GM21390 (cell line): ENCODE data around the gene CASQ2.

Experiments used
- ATAC-seq: cut with Tn5 transposase; IDR thresholded peaks from one replicate; pipeline ENCODE4 v1.9.1; 2021; ENCODE audit not compliant: unreplicated experiment

Gene CASQ2

DNA sequence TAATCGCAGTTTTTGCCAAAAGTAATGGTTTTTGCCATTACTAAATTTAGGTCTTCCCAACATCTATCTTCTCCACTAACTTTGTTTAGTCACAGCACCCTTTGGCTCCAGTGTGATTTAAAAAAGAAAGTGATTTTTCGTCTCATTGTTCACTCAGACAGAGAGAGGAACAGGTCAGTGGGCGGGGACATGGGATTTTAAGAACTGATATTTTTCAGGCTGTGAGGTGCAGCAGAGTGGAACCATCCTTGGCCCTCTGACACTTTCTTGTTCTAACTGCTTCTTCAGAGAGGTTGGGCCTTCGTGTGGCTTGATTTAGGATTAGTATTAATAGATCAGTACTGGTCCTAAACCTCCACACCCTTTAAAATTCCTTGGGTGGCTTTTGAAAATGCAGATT, 38.8 kb downstream of the CASQ2 start:
- peak; percentile 95 for ATAC-seq

DNA sequence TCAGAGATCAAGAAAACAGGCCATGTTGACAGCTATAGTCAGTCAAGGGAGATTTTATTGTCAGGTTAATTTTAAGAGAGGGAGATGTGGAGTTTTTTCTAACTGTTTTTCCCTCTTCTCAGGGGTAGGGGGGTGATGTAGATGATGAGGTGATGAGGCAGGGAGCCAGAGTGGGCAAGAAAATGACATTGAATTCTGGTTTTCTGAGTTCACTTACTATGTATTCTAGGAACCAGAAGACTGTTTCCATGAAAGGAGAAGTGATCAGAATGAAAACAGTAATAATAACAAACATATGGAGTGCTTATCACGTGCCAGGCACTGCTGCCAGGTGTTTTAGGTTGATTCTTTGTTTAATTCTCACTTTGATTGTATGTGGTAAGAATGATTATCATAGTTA, 40.2 kb downstream of the CASQ2 start:
- no peak for ATAC-seq

DNA sequence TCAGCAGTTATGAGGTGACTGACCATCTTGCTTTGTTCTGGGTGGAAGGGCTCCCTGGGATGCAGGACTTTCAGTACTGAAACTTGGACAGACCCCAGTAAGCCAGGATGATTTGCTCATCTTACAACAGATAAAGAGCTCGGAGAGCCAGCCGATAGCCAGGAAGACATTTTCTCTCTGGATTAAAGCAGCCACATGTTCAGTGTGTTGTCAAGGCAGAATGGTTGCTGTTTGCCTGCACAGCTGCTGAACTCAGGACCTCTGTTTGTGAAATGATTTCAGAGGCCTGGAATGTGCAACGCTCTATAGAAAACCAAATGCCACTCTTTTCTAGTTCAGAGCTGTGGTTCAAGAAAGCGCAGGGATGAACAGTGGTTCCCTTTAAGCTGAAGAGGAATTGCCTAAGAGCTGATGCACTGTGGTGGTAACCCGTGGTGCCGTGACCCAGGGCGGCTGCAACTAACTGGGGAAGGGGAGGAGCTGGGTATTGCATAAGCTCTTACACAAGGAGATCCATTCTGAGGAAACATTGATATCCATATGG, 40.7 kb downstream of the CASQ2 start:
- ATAC-seq: no peak

DNA sequence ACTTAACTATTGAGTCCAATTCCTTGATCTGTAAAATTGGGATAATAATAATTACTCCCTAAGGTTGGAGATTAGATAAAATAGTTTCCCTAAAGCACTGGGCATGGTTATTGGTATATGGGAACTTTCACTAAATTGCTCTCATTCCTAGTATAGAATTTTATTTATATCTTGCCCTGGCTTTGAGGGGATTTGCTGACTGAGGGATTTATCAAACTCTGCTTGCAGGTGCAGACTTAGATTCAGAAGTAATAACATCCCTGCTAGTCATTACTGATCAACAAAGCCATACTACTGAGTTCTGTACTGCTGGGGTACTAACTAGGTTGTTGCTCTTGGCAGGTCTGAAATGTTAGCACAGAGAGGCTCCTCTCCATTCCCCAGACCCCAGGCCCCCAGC, 41.9 kb downstream of the CASQ2 start:
- no peak for ATAC-seq

DNA sequence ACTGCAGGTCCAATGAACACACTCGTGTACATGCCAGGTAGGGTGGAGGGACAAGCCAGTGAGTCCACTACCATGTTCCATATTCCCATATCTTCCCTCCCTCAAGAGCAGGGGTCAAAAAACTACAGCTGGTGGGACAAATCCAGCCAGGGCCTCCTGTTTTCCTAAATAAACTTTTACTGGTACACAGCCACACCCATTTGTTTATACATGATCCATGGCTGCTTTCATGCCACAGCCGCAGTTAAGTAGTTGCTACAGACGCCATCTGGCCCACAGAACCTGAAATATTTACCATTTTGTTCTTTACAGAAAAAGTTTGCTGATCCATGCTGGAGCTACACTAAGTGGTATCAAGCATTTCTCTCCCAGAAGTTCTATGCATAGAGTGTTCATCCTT, 42.4 kb downstream of the CASQ2 start:
- ATAC-seq: no peak

- no peak for ATAC-seq
Measured at GRCh38 chr1:115725600-115725999, 42.9 kb downstream of the CASQ2 start.

GRCh38 chr1:115723756-115724155, 44.8 kb downstream of the CASQ2 start:
- no peak for ATAC-seq

GRCh38 chr1:115722221-115722620, 46.3 kb downstream of the CASQ2 start:
- ATAC-seq: no peak

GRCh38 chr1:115719285-115719684, 49.2 kb downstream of the CASQ2 start:
- ATAC-seq: no peak

DNA sequence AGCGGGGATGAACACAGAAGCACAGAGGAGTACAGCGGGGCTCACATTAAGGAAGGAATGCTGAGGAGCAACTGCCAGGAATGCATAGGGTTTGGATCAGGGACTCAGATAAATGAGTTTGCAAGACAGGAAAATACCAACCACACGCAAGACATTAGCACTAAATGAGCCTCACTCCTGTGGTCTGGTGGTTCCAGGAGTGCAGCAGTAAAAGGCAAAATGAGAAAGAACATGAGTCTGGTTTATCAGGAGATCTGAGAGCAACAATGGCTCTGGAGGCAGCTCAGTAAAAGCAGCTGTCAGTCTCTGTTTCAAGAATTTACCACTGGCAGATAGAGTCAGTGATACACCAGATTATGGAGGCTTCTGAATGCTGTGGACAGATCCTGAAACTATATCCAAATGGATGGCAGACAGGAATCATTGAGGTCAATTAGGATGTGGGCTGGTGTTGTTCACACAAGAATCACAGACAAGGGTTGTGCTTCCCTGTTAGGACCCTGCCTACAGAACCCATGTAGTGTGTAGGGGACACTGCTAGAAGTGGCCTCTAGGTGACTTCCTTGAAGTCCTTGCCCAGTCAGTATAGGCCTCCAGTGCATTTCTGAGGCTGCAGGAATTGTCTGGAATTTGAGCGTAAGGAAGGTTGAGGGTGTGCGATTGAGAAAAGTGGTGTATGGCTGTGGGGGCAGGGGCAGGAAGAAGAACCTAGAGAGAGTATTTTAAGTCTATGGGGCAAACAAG, 50.3 kb downstream of the CASQ2 start:
- no peak for ATAC-seq

DNA sequence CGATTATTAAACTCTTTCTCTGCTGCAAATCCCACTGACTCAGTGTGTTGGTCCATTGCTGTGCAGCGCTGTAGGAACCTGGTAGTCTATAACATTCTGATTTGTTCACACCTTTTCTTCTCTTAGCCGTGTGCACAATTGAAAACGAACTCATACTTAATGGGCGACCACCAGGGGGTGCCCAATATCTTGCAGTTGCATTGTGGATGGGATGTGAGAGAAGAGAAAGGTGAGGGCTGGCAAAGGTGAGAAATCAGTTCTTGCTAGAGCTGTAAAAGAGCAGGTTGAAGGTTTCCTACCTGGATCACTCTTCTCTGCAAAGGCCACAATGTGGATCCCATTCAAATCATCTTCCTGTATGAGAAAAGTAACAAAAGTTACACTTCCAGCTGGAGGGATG, 51.0 kb downstream of the CASQ2 start:
- ATAC-seq: no peak

DNA sequence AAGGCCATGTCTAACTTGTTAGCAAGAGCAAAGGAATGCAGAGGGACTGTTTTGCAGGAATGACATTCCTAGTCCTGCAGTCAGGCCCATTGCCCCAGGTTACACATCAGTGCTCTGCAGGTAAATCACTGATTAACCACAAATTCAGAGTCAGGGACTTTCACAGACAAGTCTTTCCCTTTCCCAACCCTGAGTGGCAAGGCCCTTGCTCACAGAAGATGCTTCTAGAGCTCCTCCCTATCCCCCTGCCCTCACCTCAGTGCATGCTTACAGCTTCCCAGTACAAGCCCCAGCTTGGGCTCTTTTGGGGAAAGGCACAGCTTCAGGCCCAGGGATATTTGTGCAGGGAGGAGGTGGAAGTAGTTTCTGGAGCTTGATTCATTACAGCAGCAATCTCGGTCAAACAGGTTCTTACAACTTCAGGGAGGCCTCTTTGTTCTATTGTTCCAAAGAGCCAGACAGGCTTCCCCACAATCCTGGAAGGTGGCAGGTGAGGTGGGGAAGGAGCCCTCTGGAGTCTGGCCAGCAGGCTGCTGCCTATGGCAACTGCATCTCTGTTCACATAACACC, 53.9 kb downstream of the CASQ2 start:
- no peak for ATAC-seq

DNA sequence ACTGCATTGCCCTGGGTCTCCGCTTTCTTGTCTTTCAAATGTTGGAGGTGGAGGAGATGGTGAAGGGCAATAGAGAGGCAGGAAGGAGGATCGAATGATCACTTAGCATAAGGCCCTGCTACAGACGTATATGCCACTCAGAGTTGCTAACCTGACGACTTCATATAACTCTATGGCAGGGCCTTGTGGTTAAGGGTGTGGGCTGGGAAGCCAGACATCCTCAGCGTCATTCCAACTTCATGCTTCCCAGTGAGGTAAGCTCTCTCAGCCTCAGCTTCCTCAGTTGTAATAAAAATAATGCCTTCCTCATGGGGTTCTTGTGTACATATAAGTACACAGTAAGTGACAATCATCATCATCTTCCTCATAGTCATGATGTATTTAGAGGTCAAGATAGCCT, 54.6 kb downstream of the CASQ2 start:
- ATAC-seq: no peak

GRCh38 chr1:115712911-115713609, 55.5 kb downstream of the CASQ2 start:
- no peak for ATAC-seq

DNA sequence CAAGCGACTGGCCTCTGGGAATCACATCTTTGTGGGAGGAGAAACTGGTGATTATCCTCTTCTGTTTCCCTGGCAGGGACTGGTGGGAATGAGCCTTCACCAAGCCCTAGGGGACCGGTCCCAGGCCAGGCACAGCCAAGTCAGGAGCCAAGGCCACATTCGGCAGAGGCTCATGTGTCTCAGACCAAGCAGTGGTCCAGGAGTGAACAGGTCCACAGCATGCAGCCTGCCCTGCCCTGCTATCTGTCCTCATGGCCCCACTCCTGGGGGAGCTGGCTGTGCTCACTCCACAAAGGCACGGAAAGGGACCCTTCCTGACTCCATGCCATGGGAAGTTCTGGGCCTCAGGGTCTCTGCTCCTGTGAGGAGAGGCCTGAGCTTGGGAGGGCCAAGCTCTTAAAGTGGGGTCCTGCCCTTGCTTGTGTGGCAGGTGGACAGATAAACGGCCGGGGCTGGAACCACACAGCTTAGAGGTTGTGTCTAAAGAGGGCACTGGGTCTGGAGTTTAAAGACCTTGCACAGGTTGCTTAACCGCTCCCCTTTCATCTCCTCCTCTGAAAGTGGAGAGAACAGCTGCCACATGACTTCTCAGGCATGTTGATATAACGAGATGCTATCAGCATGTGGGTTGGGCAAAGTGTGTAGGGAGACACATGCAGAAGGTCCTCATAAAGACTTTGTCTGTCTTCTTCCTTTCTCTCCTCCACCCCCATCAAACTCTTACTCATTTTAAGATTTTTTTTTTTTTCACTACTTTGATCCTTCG, 57.5 kb downstream of the CASQ2 start:
- ATAC-seq: no peak

DNA sequence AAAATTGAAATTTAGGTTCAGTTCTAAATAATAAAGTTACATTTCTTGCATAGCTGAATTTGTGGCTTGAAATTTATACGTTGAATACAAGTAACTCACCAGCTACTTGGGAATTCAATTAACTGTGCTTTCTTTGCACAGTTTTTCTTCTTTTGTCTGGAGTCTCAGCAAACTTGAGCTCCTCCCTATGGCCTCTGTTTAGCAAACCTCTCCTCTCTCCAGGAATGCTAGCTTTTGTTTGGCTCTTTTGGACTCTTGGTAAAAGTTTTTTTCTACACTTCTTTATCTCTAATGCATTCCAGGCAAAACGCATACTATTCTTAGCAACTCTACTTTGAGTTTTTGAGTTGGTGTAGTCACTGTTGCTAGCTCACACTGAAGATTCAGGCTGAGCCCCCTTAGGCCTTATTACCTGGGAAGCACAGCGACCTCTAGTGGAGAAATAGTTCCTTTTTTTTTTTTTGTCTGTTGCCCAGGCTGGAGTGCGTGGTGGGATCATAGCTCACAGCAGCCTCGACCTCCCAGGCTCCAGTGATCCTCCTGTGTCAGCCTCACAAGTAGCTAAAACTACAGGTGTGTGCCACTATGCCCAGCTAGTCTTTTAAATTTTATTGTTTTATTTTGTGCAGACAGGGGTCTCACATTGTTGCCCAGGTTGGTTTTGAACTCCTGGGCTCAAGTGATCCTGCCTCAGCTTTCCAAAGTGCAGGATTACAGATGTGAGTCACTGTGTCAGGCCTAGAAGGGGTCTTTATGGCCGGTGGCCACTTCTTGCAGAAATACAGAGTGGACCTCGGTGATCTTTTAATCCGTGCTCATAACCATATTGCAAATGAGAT, 61.7 kb downstream of the CASQ2 start:
- peak; percentile 60 for ATAC-seq

DNA sequence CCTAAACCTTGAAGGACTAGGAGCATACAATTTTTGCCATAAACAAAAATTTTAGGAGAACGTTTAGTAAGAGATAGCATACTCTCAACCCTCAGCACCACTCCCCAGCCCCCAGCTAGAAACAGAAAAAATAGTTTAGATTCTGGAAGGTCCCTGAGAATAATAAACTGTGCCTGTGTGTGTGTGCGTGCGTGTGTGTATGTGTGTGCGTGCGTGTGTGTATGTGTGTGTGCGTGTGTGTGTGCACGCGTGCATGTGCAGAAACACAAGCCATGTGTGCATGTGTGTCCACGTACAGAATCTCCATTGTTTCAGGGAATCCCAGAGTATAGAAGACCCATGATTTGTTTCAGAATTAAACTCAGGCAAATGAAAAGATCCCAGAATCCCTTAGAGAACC, 62.6 kb downstream of the CASQ2 start:
- ATAC-seq: no peak

DNA sequence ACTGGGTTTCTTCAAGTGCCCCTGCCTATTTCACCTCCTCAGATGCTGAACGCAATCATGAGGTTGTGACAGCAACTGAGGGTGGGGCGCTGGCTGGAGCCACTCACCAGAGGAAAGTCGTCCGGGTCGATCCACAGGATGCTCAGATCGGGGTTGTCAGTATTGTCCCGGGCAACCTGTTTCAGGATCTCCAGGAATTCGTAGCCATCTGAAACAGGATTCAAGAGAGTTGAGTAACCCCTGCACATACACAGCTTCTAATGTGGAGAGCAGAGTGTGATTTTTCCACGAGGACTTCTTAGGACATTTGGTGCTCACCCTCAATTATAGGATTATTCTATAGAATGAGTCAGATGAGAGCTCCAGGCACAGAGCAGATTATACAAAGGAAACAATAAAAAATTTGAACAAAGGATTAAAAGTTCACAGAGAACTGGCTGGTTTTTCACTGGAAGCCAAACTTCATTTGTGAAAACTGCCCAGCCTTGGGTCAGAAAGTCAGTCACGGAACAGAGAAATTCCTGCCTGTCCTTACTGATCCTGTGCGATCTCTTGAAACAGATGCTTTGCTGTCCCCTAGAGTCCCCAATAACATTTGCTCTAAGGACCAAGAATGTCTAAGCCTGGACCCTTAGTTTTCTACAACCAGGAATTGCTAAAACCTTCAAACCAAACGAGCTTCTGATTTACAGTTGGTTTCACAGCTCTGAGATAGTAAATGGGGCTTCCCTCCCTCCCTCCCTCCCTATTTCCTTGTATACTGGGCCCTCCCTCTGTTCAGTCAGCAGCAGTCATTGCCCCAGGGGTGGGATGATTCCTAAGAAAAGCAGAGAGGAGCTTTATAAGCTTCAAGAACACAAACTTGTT, 63.2 kb downstream of the CASQ2 start:
- no peak for ATAC-seq

- no peak for ATAC-seq
Measured at GRCh38 chr1:115702959-115703358, 65.6 kb downstream of the CASQ2 start.

DNA sequence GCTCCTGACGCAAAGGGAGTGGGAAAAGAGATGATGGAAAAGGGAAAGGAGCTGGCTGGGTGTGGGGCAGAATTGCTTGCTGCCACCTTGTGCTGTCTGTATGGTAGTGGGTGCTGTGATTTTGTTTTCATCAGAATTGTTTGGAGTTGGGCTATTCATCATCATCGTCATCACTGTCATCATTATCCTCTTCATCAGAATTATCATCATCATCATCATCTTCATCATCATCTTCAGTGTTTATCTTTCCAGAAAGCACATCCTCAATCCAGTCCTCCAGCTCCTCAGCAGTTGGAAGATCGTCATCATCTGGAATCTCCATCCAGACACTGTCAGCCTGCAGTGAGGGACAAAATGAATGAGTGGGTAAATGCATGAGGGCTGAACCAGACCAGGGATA, 67.4 kb downstream of the CASQ2 start:
- no peak for ATAC-seq
